Neural cell (in vitro differentiated cells): ENCODE results near the gene PTDSS2.

Source experiments
- POLR2AphosphoS5 ChIP-seq: IDR thresholded peaks from 2 replicates; pipeline ENCODE4 v1.6.1; 2012
- TF ChIP-seq, protein P1 (sequence below): fragments of 450-650 bp; IDR thresholded peaks from 2 replicates; pipeline ENCODE4 v1.5.1; 2014; ENCODE audit warnings: antibody characterized with exemption, mild to moderate bottlenecking, moderate library complexity; ENCODE audit not compliant: poor library complexity, severe bottlenecking

GRCh38 chr11:403761-404431, 46.2 kb upstream of the PTDSS2 start:
- TF ChIP-seq, protein P1, sequence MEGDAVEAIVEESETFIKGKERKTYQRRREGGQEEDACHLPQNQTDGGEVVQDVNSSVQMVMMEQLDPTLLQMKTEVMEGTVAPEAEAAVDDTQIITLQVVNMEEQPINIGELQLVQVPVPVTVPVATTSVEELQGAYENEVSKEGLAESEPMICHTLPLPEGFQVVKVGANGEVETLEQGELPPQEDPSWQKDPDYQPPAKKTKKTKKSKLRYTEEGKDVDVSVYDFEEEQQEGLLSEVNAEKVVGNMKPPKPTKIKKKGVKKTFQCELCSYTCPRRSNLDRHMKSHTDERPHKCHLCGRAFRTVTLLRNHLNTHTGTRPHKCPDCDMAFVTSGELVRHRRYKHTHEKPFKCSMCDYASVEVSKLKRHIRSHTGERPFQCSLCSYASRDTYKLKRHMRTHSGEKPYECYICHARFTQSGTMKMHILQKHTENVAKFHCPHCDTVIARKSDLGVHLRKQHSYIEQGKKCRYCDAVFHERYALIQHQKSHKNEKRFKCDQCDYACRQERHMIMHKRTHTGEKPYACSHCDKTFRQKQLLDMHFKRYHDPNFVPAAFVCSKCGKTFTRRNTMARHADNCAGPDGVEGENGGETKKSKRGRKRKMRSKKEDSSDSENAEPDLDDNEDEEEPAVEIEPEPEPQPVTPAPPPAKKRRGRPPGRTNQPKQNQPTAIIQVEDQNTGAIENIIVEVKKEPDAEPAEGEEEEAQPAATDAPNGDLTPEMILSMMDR, result no peak
- no peak for TF ChIP-seq POLR2AphosphoS5
